Measurements from ENCODE around the gene NUDC.

DNA sequence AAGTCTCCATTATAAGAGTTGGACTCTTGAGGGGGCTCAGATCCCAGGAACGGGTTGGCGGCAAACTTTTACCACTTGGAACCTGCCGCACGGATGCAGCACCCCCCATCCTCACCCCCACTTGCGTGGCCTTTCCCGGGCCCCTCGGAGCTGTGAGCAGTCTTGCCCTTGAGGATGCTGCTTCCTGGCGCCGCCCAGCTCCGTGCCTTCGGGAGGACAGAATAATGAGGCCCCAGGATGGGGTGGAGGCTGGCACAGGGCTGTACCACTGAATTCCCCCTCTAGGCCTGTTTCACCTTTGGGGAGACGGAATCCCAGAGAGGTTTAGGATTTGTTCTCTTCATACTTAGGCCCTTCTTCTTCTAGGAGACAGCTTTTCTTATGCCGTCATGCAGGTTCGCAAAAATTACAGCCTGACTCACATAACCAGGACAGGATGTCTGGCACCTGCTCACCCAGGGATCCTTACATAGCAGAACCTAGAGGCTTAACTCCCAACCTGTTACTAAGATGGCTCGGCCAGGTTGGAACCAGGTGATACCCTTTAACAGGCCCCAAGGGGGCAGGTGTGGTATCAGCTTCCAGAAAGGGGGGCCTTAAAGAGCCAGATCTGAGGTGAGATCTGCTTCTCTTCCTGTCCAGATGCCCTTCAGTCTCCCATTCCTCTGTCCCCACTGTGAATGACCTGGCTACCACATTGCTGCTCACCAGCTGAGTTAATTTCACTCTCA lies 73.4 kb downstream of the NUDC start:
- TF ChIP-seq, protein P1, sequence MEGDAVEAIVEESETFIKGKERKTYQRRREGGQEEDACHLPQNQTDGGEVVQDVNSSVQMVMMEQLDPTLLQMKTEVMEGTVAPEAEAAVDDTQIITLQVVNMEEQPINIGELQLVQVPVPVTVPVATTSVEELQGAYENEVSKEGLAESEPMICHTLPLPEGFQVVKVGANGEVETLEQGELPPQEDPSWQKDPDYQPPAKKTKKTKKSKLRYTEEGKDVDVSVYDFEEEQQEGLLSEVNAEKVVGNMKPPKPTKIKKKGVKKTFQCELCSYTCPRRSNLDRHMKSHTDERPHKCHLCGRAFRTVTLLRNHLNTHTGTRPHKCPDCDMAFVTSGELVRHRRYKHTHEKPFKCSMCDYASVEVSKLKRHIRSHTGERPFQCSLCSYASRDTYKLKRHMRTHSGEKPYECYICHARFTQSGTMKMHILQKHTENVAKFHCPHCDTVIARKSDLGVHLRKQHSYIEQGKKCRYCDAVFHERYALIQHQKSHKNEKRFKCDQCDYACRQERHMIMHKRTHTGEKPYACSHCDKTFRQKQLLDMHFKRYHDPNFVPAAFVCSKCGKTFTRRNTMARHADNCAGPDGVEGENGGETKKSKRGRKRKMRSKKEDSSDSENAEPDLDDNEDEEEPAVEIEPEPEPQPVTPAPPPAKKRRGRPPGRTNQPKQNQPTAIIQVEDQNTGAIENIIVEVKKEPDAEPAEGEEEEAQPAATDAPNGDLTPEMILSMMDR (conservative IDR thresholded peaks at IDR 0.05; ENCODE audit: low read depth, low read length): no peak
- TF ChIP-seq CEBPB (IDR thresholded peaks at IDR 0.05; ENCODE audit: low read depth, low read length) (no peak), POLR2A (IDR thresholded peaks at IDR 0.05; ENCODE audit: low read depth, low read length) (no peak)

Measured in IMR-90 (cell line).